Stimulated activated CD4-positive, alpha-beta T cell treated with anti-CD3 and anti-CD28 coated beads, Interleukin-4, amount 100 ng/mL, for 24 hours (primary cell): ENCODE measurements around the gene KDM4B.

Source experiments
- DNase-seq: peaks from one replicate; pipeline ENCODE4 v3.0.0-alpha.2; 2020

The KDM4B gene

DNA sequence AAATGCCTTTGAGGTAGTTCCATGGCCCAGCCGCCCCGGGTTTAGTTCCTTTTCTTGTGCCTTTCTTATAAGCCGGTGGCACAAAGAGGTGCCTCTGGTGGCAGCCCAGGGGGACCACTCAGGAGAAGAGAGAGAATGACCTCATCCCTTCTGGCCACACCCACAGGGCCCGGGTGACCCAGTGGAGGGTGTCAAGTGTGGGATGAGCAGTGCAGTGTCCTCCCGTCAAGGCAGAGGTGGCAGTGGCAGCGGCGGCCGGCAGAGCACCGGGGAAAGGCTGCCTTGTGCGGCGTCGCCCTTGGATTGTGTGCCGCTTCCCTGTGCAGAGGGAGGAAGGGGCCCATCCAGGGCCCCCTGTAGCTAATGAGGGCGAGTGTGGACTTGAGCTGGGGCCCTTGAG is 47.9 kb downstream of the KDM4B start:
- DNase-seq, result no peak

DNA sequence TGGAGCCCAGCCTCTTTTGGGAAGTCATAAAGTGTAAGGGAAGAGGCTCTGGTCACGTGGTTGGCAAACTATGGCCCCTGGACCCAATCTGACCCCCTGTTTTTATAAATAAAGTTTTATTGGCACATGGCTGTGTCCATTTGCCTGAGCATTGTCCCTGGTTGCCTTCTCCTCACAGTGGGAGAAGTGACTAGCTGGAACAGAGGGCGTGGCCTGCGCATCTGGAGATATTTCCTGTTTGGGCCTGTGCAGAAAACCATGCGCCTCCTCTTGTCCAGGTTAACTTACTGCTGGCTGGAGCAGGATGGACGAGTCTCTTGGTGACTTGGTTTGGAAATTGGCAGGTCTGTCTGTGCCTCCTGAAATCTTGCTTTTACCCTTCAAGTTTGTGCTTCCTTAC is 48.3 kb downstream of the KDM4B start:
- DNase-seq, result no peak

DNA sequence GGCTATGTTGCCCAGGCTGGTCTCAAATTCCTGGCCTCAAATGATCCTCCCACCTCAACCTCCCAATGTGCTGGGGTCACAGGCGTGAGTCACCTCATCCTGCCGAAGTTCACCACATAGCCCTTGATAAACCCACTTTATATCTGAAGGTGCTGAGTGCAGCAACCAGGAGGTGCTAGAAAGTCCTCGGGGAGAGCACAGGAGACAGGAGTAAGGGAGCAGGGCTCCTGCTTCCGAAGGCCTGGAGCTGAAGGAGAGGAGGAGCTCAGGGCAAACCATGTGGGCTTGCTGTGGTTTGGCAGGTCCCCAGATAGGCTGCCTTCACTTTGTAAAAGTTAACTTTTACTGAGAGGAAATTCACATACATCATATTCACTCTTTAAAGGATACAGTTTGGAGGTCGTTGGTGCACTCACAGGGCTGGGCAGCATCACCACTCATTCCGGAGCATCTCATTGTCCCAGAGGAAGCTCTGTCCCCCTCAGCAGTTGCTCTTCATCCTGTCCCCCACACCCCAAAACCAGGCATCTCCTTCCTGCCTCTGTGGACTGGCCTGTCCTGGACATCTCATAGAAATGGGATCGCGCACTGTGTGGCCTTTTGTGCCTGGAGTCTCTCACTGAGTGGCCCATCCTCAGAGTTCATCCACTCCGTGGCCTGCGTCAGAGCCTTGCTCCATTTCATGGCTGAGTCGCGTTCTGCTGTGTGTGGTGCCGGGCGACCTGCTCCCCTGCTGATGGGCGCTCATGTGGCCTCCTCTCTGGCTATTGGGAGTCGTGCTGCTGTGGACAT is 49.5 kb downstream of the KDM4B start:
- DNase-seq, result no peak

DNA sequence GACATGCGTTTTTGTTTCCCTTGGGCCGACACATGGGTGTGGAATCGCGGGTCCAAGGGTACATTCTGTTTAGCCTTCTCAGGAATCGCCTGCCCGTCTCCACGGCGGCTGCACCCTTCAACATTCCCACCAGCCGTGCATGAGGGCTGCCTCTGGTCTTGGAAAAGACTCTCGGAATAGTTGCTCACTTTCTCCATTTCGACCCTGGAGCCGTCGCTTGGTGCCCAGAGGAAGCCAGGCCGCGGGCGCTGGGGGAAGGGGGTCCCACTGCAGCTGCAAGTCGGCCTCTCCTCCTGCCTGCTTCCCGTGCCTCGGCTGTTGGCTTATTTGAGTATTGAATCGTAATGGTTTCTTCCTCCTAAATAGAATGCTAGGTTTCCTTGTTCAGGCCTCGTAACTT is 51.5 kb downstream of the KDM4B start:
- no peak for DNase-seq

DNA sequence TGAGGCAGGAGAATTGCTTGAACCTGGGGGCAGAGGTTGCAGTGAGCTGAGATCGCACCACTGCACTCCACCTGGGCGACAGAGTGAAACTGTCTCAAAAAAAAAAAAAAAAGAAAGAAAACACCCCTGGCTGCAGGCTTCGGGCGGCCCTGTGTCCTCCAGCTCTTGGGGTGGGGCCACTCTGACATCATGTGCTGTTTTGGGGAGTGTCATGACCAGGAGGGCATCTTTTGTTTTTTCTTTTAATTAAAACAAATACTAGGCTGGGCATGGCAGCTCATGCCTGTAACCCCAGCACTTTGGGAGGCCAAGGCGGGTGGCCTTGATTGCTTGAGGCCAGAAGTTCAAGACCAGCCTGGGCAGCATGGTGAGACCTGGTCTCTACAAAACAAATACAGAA is 52.1 kb downstream of the KDM4B start:
- no peak for DNase-seq

DNA sequence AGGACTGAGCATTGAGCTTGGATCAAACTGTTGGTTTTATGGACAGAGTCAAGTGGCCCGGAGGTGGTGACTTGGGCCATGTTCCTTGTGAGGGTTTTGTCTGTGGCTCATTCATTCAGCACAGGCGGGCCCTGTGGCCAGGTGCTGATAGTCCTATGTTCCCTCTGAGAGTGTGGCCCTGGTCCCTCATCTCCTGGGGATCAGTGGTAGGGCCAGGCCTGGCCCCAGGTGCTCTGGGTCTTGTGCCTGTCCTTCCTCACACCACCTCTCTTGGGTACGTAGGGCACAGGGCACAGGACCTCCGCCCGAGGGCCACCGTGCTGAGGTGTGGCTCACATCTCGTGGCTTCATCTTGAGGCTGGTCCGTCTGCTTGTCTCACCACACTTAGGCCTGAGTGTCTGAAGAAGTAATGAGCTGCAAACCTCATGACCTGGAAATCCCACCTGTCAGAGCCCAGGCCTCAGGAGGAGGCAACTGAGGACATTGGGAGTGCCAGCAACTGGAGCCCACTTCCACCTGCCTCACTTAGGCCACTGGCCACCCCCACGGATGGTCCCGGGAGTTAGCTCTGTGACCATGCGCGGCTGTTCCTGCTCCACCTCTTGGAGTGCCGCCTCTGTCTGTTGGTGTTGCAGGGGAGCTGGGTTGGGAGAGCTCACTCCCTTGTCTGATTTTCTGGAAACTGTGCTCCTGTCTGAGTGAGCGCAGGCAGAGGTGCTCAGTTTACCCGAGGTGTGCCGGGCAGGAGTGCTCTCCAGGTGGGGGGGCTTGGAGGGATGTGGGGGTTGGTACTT is 53.4 kb downstream of the KDM4B start:
- DNase-seq, result no peak

DNA sequence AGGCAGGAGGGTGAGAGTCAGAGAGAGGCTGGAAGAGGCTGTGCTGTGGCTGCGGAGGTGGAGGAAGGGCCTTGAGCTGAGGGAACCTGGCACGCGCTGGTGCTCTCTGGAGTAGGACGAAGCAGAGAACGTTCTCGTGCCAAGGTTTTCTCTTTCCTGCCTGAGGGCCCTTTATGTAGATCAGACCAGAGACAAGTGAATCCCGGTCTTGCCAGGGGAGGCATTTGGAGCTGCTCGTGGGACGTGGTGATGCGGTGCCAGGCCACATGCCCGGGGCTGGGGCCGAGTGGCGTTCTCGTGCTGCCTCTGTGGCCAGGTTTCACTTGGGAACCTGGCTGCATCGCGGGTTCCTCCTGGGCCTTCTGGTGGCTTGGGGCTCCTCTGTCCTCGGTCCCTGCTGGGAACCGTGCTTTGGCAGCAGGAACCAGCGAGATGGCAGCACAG is 54.2 kb downstream of the KDM4B start:
- no peak for DNase-seq

DNA sequence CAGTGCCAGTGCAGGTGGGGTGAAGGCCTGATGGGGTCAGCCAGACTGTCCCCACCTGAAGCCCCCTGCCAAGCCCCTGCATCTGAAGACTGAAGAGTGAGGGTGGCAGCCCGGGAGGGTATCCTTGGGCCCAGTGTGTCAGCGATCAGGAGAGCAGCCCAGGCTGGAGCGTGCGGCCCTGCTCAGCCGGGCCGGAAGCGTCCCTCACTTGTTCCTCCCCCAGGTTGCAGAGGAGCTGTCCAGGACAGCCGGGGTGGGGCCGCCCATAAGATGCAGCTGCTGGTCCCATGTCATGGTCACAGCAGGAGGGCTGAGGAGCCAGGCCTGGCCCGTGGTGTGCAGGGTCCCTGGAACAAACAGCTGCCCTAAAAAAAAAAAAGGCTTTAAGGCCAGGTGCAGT is 55.4 kb downstream of the KDM4B start:
- no peak for DNase-seq

DNA sequence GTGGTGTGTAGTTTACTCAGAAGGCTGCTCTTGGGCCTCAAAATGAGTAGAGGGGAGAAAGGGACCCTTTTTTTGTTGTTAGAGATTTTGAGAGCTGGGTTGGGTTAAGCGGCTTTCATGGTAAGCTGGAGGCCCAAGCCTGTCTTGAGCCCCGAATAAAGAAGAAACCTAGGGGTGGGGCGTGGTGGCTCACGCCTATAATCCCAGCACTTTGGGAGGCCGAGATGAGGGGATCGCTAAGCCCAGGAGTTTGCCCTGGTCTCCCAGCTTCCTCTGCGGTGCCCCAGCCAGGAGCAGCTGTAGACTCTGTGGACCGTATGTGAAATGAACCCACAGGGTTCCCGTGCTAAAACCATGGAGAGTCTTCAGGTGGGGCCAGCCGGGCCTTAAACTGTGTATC is 56.1 kb downstream of the KDM4B start:
- DNase-seq, result no peak

DNA sequence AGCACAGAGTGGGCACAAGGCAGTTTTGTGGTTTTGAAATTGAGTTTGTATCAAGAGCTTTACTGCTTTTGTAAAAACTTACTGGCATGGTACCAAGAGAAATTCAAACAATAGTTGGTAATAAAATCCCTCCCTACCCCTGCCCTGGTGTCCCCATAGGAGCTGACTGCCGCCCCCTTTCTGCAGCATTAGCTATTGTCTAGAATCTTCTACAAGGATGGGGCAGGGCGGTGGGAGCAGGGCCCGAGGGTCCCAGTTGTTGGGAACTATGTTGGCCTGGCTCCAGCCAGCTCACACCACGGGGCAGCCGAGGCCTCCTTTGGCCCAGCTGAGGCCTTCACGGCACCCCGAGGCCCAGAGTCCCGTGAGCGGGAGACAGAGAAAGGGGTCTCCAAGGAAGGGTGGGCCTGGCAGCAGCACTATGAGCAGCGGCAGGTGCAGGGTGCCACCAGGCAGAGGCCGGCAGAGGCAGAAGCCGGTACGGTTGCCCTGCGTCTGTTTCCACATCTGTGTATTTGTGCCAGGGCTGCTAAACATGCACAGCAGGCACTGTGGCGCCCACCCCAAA is 57.9 kb downstream of the KDM4B start:
- no peak for DNase-seq

DNA sequence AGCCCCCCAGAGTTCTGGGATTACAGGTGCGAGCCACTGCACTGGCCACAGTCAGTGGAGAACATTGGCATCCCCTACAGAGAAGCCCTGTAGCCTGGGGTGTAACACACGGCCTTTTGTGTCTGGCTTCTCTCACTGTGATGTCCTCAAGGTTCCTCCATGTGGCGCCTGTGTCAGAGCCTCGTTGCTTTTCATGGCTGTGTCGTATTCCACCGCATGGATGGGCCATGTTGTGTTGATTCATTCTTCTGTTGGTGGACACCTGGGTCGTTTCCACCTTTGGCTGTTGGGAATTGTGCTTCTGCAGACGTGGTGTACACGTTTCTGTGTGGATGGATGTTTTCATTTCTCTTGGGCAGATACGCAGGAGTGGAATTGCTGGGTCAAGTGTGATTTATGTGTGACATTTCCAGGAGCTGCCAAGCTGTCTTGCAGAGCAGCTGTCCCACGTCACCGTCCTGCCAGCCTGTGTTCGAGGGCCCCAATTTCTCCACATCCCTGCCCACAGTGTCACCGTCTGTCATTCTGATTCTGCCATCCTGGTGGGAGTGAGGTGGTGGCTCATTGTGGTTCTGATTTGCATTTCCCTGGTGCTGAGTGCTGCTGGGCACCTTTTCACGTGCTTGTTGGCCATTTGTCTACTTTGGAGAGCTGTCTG is 59.4 kb downstream of the KDM4B start:
- DNase-seq, result no peak

DNA sequence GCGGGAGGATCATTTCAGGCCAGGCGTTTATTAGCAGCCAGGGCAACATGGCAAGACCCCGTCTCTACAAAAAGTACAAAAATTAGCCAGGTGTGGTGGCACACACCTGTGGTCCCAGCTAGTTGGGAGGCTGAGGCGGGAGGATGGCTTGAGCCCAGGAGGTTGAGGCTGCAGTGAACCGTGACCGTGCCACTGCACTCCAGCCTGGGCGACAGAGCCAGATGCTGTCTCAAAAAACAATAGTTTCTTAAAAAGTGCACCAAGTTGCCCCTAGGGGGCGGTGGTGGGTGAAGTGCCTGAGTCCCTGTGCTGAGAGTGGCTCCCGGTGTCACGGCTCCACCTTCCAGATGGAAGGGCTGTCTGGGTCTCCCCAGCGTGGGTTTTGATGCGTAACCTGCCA is 60.7 kb downstream of the KDM4B start:
- DNase-seq, result peak; percentile 75

DNA sequence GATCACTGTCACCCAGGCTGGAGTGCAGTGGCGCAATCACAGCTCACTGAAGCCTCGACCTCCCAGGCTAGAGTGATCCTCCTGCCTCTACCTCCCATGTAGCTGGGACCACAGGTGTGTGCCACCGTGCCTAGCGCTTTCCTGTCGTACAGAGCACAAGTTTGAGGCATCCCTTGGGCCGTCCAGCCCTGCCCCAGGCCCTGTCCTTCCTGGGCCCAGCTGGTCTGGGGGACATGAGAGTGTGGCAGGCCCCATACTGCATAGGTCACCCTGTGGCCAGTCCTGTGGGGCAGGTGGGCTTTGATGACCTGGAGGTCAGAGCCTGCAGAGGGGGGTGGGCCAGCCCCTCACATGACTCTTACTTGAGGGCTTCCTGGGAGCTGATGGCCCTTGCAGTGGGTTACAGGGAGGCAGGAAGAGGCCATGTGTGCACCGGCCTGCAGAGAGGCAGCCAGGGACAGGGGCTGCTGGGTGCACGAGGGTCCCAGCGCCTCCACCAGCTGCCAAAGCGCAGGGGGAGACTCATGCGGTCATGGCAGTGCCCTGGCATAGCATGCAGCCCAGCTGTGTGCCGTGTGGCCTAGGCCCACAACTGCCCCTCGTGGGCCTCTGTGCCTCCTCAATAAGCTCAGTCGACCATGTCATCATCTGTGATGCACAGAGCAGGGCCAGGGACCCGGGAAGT is 61.4 kb downstream of the KDM4B start:
- DNase-seq, result no peak

DNA sequence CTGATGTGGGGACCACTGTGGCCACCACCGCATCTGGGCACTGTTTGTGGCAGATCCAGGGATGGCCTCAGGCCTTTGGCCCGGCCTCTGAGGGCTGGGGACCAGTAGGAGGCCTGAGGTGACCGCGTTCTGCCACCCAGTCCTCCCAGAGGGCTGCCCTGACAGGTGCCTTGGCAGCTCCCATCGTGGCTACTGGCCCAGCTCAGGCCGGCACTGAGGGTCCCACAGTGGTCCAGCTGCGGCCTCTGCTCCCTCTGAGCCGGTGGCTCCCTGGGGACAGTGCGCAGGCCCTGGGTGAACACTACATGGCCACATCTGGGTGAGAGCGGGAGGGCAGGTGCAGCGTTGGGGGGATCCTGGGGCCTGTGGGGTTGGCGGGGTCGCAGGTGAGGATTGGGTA is 61.9 kb downstream of the KDM4B start:
- no peak for DNase-seq

DNA sequence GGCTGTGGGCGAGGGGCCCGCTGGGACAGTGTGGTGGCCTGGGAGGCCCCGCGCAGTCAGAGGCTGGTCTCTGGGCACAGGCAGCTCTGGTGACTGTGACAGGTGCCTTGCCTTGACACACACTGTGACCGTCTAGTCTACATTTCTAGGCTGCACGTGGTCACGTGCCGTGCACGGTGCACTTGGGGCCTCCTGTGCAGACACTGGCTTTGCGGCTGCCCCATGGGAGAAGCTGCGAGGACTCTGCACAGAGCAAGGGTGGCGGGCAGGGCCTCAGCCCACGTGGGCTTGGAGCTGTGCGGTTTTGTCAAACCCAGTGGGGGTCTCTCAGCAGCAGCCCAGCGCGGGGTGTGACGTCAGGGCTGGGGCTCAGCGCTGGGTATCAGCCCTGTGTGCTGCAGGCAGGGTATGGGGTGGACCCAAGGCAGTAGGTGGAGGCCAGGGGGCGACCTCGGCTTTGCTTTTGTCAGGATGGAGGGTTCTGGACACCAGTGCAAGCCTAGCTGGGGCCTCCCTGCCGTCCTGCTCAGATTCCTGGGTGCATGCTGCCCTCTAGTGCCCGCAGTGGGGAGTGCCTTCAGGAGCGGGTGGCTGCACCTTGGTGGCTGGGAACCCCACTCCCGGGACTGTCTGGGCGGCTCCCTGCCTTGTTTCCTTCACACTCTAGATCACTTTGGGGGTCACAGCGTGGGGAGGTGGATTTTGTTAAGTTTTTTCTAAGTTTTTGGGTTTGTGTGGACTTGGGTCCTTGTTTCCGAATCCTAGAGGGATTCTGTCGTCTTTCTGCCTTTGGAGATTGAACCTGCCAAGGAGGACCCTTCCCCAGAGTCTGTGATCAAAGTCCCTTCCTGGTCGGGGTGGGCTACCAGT is 62.6 kb downstream of the KDM4B start:
- peak; percentile 87 for DNase-seq

DNA sequence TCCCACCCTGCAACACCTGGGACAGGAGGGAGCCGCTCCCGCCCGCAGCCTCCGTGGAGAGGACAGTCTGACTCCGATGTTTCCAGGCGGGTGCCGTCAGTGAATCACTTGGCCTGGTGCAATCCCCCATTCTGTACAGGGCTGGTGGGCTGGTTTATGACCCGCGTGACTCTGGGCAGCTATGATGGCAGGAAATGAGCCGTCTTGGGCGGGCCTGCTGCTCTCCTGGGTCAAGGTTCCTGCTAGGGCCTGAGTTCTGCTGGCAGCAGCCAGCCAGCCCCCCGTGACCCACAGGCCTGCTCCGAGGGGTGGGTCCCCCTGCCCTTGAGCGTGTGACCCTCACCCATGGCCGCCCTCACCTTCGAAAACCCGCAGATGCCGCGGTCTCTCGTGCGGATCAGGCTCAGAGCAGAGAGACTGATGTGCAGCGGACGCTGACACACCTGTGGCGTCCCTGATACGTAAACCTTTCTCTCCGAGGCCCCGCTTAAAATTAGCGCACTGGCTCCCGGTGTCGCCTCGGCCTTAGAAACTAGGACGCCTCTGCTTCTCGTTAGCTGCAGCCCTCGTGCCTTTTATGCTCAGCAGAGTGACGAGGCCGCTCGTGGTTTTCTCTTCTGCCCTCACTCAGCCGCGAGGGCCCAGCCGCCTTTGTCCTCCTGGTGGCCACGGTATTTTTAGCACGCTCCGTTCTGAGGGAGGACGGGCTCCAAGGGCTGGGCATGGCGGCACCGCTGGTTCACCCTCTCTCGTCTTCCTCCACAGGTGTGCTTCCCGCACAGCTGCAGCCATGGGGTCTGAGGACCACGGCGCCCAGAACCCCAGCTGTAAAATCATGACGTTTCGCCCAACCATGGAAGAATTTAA is 63.4 kb downstream of the KDM4B start:
- DNase-seq, result no peak

DNA sequence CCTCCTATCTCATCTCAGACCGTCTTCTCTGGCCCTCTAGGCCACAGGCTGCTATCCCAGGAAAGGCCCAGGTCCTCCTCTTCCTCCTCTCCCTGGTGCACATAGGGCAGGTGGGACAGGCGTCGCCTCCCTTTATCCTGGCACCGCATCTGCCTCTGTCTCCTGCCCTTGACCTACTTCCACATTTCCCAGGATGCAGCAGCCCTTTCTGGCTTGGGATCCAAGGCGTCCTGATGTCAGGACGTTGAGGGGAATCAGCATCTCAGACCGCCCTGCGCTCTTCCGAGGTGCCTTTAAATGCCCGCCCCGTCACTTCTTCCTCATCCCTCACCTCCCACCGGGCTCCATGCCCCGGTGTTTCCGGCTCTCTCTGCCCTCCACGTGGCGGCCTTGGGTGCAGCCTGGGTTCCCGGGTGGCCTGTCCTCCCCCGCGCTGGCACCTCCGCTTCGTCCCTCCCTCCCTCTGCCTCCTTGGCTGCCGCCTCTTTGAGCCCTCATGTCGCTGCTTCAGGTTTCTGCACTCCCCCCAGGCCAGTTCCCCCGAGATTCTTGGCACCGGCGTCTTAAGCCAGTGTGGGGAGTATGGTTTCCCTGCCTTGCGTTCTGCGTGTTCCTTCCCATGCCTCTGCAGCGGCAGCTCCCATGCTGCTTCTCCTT is 66.3 kb downstream of the KDM4B start:
- DNase-seq, result no peak

DNA sequence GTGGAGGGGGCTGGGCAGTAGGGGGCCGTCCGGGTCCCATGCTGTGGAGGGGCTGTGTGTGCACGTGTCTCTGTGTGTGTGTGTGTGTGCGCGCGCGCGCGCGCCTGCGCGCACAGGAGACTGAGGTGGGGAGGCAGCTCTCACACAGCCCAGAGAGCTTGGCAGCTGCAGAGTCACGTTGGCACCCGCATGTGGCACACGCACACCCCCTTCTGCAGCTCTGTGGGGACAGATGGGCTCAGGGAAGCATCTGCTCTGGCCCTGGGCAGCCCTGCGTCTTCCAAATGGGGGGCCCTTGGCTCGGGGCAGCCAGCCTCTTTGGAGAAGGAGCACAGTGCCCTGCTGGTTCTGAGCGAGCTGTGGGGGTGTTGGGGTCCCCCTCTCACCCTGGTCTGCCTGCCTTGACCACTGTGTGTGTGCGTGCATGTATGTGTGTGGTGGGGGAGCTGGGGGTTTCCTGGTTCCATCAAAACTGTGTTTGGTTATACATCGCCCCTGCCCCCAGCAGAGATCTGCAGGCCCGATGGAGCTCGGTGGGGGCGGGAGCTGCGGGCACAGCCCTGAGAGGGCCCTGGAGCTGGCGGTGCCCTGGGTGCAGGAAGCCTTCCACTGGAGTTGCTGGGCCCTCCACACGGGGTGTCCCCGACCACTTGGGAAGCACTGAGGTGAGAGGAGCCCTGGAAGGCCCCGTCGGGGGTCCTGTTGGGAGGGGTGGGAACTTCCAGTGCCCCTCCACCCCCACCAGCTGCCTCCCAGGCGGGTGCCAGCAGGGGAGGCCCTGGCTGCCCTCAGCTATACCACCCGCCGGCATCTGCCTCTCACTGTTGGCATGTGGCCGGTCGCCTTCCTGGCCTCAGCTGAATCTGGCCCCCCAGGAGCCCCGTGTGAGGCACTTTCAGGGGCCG is 67.1 kb downstream of the KDM4B start:
- DNase-seq, result no peak
